ENCODE measurements around the gene CTIF.

The CTIF gene

DNA sequence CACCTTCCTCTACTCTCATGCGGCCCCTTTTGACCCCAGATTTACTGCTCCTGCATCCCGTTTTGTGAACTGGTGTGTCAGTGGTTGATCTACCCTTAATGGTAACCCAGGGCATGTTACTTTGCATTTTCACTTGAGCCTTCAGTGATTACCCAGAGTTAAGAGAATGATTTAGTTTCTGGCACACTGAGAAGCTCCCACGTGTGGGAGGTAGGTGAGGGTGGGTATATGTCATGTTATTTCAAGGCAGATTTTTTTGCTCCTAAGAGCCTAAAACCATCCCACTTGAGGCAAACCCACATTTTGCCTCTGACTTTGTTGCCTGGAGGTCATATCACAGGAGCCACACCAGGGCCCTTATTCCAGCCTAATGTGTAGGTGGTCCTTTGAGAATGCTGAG lies 186.7 kb downstream of the CTIF start:
- Histone ChIP-seq H3K79me2 (peaks cover 2% of the 10 kb centered on the region), H3K4me1 (no peaks in the 10 kb centered on the region), H2AFZ (no peak overlapping the region), H3K27me3 (ENCODE audit: control insufficient read depth, insufficient read depth, low read length) (no peaks in the 10 kb centered on the region), H3K27ac (no peak overlapping the region), H3K36me3 (ENCODE audit: control insufficient read depth, insufficient read depth, low read length) (no peaks in the 10 kb centered on the region), H3K9ac (no peak overlapping the region), H3K4me2 (ENCODE audit: low read length) (no peak overlapping the region), H3K4me3 (ENCODE audit: low read depth, low read length) (no peak overlapping the region), H3K9me3 (ENCODE audit: control insufficient read depth, low read length) (no peaks in the 10 kb centered on the region)
- TF ChIP-seq, protein P1, sequence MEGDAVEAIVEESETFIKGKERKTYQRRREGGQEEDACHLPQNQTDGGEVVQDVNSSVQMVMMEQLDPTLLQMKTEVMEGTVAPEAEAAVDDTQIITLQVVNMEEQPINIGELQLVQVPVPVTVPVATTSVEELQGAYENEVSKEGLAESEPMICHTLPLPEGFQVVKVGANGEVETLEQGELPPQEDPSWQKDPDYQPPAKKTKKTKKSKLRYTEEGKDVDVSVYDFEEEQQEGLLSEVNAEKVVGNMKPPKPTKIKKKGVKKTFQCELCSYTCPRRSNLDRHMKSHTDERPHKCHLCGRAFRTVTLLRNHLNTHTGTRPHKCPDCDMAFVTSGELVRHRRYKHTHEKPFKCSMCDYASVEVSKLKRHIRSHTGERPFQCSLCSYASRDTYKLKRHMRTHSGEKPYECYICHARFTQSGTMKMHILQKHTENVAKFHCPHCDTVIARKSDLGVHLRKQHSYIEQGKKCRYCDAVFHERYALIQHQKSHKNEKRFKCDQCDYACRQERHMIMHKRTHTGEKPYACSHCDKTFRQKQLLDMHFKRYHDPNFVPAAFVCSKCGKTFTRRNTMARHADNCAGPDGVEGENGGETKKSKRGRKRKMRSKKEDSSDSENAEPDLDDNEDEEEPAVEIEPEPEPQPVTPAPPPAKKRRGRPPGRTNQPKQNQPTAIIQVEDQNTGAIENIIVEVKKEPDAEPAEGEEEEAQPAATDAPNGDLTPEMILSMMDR (IDR thresholded peaks at IDR 0.05) = no peak

DNA sequence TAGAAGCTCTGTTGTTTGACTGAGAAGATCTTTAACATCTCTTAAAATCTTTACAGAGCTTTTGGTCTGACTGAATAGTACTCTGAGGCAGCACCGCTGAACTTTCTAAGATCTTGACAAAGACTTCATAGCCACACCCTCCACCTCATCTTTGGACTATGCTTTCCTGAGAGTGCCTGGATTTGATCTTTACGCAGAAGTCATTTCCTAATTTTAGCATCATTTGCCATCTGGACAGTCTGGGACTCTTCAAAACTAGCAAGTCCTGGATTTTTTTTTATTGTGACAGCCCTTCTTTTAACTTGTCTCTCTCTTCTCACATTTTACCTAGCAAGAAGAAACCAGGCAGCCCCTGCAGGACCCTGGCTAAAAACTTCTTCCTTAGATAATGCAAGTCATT lies 188.8 kb downstream of the CTIF start:
- Histone ChIP-seq H2AFZ (no peak overlapping the region), H3K79me2 (no peaks in the 10 kb centered on the region), H3K9ac (no peak overlapping the region), H3K27me3 (ENCODE audit: control insufficient read depth, insufficient read depth, low read length) (no peaks in the 10 kb centered on the region), H3K4me3 (ENCODE audit: low read depth, low read length) (no peak overlapping the region), H3K4me1 (no peaks in the 10 kb centered on the region), H3K4me2 (ENCODE audit: low read length) (no peak overlapping the region), H3K9me3 (ENCODE audit: control insufficient read depth, low read length) (no peaks in the 10 kb centered on the region), H3K36me3 (ENCODE audit: control insufficient read depth, insufficient read depth, low read length) (no peaks in the 10 kb centered on the region), H3K27ac (no peak overlapping the region)
- TF ChIP-seq, protein P1 (IDR thresholded peaks at IDR 0.05) = no peak

DNA sequence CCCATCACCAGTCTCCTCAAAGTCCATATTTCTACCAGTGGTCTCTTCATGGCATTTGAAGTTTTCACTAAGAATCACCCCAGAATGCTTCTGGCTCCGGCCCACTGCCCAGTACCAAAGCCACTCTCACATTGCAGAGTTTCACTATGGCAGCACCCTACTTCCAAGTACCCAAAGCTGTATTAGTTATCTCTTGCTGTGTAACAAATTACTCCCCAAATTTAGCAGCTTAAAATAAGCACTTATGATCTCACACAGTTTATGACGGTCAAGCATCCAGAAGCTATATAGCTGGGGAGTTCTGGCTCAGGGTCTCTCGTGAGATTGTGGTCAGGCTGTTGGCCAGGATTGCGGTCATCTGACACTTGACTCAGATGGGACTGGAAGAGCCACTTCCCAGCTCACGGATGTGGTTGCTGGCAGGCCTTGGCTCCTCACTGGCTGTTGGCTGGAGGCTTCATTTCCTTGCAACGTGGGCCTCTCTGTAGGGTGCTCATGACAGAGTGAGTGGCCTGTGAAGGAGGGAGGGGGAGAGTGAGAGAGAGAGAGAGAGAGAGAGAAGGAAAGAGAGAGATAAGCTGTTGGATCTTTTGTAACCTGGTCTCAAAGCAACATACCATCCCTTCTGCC lies 189.5 kb downstream of the CTIF start:
- no peak overlapping the region for H3K4me3 ChIP-seq (ENCODE audit: low read depth, low read length)
- no peaks in the 10 kb centered on the region for H3K79me2 ChIP-seq
- no peaks in the 10 kb centered on the region for H3K9me3 ChIP-seq (ENCODE audit: control insufficient read depth, low read length)
- no peak overlapping the region for H3K9ac ChIP-seq
- H3K4me1 ChIP-seq = no peaks in the 10 kb centered on the region
- no peak overlapping the region for H2AFZ ChIP-seq
- H3K27ac ChIP-seq = no peak overlapping the region
- TF ChIP-seq, protein P1 (IDR thresholded peaks at IDR 0.05) = no peak
- no peaks in the 10 kb centered on the region for H3K36me3 ChIP-seq (ENCODE audit: control insufficient read depth, insufficient read depth, low read length)
- no peak overlapping the region for H3K4me2 ChIP-seq (ENCODE audit: low read length)
- no peaks in the 10 kb centered on the region for H3K27me3 ChIP-seq (ENCODE audit: control insufficient read depth, insufficient read depth, low read length)

DNA sequence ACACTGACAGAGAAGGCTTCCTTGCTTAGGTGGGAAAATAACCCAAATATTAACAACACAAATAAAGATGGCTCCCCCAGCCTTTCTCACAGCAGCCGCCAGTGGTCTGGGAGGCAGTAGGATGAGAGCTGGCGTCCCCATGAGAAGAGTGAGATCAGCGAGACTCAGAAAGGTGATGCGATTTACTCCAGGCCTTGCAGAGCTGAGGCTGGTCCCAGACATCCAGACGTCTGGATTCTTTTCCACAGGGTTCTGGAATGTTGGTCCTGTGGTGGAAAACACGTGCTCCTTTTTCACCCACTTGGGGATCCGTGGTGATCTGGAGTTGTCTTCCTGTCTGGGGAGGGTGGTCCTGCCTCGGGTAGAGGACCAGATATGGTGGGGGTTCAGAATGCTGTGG lies 190.6 kb downstream of the CTIF start:
- H3K36me3 ChIP-seq (ENCODE audit: control insufficient read depth, insufficient read depth, low read length) = no peaks in the 10 kb centered on the region
- H3K27ac ChIP-seq = no peak overlapping the region
- no peak overlapping the region for H2AFZ ChIP-seq
- H3K4me1 ChIP-seq = no peaks in the 10 kb centered on the region
- no peaks in the 10 kb centered on the region for H3K9me3 ChIP-seq (ENCODE audit: control insufficient read depth, low read length)
- H3K27me3 ChIP-seq (ENCODE audit: control insufficient read depth, insufficient read depth, low read length) = no peaks in the 10 kb centered on the region
- H3K4me3 ChIP-seq (ENCODE audit: low read depth, low read length) = no peak overlapping the region
- TF ChIP-seq, protein P1 (IDR thresholded peaks at IDR 0.05) = no peak
- no peak overlapping the region for H3K4me2 ChIP-seq (ENCODE audit: low read length)
- no peaks in the 10 kb centered on the region for H3K79me2 ChIP-seq
- H3K9ac ChIP-seq = no peak overlapping the region

DNA sequence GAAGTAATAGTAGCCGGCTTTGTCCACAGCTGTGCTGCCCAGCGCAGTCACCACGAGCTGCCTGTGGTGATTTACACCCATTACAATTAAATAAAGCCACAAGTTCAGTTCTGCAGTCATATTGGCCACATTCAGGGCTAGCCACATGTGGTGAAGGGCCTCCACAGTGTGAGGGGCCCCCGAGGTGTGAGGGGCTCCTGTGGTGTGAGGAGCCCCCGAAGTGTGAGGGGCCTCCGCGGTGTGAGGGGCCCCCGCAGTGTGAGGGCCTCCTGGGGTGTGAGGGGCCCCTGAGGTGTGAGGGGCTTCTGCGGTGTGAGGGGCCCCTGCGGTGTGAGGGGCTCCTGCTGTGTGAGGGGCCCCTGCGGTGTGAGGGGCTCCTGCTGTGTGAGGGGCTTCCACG lies 191.2 kb downstream of the CTIF start:
- no peaks in the 10 kb centered on the region for H3K27me3 ChIP-seq (ENCODE audit: control insufficient read depth, insufficient read depth, low read length)

More for the DNA sequence above, 191.2 kb downstream of the CTIF start:
- H3K4me2 ChIP-seq (ENCODE audit: low read length) = no peak overlapping the region
- no peaks in the 10 kb centered on the region for H3K79me2 ChIP-seq
- TF ChIP-seq, protein P1 (IDR thresholded peaks at IDR 0.05) = no peak
- H3K4me3 ChIP-seq (ENCODE audit: low read depth, low read length) = no peak overlapping the region
- no peaks in the 10 kb centered on the region for H3K36me3 ChIP-seq (ENCODE audit: control insufficient read depth, insufficient read depth, low read length)
- H3K4me1 ChIP-seq = no peaks in the 10 kb centered on the region
- no peak overlapping the region for H3K9ac ChIP-seq
- no peaks in the 10 kb centered on the region for H3K9me3 ChIP-seq (ENCODE audit: control insufficient read depth, low read length)
- H3K27ac ChIP-seq = no peak overlapping the region
- H2AFZ ChIP-seq = no peak overlapping the region
